ENCODE data around the gene SH3D19.

The SH3D19 gene

GRCh38 chr4:151095142-151095541 lies 230.3 kb downstream of the SH3D19 start:
- DNase-seq (ENCODE audit: low read depth) = no peak

GRCh38 chr4:151094290-151094751 lies 231.1 kb downstream of the SH3D19 start:
- DNase-seq (ENCODE audit: low read depth) = no peak

- no peak for DNase-seq (ENCODE audit: low read depth)
Observed at GRCh38 chr4:151093203-151093602, 232.2 kb downstream of the SH3D19 start.

GRCh38 chr4:151092488-151092887 lies 232.9 kb downstream of the SH3D19 start:
- no peak for DNase-seq (ENCODE audit: low read depth)

- DNase-seq (ENCODE audit: low read depth) = no peak
Observed at GRCh38 chr4:151091047-151091446, 234.4 kb downstream of the SH3D19 start.

GRCh38 chr4:151087467-151087866 lies 237.9 kb downstream of the SH3D19 start:
- DNase-seq (ENCODE audit: low read depth) = no peak

- peak; percentile 26 for DNase-seq (ENCODE audit: low read depth)
Observed at GRCh38 chr4:151077978-151078377, 247.4 kb downstream of the SH3D19 start.

- no peak for DNase-seq (ENCODE audit: low read depth)
Observed at GRCh38 chr4:151074416-151074916, 250.9 kb downstream of the SH3D19 start.

All from iris pigment epithelial cell (primary cell).